ENCODE measurements around the gene EFNA5.
"Not testable (repeated sequence)": the region's sequence is repeated elsewhere in the genome, so short reads cannot be mapped to it uniquely, and the experiment has no call there.

EFNA5 gene

DNA sequence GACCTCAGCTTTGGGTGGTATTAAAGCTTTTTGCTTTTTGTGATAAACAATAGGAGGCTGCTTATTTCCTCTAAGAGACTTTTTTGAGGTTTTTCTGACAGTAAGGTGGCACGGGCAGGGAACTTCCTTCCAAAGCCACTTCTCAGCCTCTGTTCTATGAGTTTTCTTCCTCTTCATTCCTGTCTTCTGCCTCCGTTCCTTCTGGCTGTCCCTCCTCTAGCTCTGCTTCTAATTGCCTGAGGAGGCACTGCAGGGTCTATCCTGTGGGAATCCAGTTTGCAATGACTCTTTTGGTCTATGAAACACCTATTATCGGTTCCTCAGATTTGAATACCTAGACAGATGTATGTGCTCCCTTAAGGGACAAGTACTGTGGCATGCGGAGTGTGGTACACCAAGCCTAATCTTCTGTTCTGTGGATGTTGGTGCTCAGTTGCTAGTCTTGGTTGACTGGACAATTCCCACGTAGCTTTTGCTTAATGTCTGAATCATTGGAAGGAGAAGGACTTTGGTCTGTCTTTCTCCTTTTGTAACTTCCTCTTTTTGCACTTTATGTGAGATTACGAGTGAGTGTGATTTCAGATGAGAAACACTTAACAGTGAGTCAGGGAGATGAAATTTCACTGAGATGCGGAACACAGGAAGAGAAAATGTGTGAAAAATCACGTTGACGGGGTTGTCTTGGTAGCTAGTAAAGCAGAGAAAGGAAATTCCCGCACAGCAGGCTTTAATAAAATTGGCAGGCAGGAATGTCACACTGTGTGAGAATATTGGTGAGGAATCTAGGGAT lies 305.2 kb downstream of the EFNA5 start:
- DNase-seq (ENCODE audit: low read depth) = no peak

DNA sequence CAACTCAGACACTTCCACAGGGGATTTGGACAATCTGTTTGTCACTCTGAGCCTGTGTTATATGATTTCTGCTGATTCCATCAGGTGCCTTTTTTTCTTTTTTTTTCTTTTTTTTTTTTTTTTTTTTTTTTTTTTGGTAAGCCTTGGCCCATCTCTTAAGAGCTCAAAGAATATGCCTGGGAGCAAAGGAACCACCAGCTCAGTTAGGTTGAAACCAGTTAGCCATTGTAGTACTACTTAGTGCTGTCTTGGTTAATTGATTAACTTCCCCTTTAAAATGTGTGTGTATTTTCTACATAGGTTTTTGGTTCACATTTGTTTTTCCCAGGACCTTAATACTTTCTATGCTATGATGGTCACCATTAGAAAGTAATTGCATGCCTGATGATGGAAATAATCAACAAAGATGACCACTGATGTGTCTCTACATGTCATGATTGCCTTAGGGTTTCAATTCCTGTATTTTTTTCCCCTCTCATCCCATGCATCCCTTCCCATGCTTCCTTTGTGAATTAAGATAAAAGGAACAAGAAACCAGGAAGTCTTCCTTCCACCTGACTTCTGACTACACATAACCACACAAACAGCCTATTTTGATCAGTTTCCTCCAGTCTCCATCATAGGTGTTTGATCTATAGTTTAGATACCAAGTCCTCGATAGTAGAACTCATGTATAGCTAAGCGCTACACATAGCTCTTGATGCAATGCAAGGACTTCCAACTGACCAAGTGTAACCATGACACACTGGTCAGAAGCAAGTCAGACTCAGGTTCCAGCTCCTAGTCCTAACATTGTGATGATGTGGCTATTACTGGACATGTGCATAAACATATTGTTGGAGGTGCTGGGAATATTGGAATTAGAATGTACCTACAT lies 306.1 kb downstream of the EFNA5 start:
- no peak for DNase-seq (ENCODE audit: low read depth)

DNA sequence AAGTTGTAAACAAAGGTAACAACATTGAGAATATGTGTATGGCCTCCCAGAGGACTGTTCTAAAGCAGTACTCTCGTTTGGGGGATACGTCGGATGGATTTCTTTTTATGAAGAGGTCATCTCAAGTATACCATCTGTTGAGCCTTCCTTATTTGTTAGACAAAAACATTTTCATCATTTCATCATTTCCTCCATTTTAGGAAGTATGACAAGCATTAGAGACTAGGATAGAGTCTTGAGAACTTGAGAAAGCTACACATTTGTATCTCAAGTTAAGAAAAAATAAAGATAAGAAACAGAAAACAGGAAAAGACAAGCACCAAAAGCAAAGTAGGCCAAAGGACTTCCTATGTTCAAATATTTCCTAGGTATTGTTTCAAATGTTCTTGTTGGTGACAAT lies 307.0 kb downstream of the EFNA5 start:
- DNase-seq (ENCODE audit: low read depth) = no peak

DNA sequence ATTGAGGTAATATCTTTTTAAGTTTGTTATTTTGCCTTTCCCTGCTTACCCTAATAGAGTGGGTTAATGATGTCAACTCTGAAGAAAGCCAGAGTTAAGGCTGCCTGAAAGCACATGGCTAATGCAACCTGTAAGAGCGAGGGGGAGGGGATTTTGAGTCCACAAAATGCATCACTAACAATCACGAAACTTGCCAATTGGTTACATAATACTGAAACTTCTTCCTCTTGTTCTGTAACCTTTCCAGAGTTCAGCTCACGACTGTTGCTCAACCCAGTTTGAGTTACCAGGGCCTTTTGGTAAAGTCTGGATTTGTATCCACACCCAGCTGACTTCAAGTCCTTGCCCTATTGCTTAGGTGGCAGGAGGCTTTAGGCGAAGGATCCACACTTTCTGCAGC lies 308.8 kb downstream of the EFNA5 start:
- DNase-seq (ENCODE audit: low read depth) = no peak

DNA sequence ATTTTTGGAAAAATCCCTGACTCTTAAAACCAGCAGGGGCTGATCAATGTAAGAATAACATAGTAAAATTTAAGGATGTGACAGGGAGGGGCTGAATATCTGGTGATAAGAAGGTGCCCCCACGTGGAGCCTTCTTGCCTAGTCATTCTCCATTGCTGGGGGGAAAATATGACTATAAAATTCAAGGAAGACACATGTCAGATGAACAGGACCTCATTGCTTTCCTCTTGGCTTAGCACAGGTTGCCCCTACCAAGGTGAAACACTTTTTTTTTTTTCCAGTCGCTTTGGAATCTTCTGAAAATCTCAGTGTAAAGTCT lies 310.9 kb downstream of the EFNA5 start:
- no peak for DNase-seq (ENCODE audit: low read depth)

DNA sequence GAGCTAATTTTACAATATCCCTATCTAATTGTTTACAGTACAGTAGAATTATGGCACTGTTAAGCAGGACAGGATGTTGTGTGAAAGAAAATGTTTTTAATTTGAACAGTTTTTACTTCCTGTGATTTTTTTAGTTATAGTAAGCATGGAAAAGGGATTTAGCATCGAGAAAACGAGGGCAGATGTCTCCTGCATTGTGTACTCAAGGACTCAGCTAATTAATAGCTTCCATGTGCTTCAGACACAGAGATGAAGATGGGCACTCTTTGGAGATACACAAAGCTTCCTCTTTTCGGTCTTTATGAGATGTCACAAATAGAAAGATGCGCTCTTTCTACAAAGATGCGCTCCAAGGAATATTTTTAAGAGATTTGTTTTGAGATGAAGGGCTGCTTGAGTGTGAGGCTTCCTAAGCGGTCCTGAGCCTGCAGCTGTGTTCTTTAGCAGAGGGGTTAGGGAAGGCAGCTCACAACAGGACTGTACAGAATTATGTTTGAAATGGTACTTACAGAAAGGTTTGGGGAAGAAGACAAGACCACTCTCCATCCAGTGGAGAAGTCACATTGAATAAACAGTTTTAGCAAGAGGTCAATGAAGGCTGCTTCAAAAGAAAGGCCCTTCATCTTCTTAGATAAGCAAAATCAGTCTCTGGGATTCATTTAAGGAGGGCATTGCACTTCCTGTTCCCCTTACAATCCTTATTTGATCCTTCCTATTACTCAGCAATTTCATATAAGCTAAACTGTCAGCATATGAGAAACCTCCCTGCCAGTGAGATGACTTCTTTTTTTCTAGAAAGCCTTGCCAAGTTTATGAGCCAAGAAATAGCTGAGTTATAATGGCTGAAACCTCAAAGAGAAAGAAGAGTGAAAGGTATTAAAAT lies 311.5 kb downstream of the EFNA5 start:
- DNase-seq (ENCODE audit: low read depth) = no peak

DNA sequence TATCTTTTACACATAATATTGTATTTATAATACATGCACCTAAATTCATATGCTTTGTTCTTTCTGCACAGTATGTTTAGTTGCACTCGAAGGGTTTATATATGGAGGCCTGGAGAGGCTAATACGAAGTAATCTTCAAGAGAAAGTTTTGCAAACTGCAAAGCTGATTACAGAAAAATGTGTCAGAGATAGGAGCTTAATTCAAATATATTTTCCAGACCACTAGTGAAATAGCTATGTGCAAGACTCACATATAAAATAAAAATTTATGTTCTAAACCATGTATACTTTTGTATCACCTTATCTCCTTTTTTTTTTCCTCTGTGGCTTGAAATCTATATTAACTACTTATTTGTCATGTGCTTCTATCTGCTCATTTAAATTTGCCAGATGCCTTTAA lies 313.8 kb downstream of the EFNA5 start:
- DNase-seq (ENCODE audit: low read depth) = no peak

DNA sequence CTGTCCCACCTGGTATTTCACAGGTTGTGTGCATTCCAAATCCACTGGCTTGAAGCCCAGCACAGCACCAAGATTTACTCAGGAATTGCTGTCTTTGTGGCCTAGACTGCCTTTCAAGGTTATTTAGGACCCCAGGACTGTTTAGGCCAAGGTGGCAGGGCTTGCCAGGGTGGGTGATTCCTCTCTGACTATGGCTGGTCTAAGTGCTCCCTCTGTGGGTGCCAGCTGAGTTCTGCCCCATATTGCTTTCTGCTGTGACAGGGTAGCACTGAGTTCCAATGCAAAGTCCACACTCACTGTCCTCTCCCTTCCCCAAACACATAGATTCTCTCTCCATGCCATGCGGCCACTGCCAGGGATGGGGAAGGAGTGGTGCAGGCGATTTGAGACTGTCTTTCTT lies 318.2 kb downstream of the EFNA5 start:
- no peak for DNase-seq (ENCODE audit: low read depth)

DNA sequence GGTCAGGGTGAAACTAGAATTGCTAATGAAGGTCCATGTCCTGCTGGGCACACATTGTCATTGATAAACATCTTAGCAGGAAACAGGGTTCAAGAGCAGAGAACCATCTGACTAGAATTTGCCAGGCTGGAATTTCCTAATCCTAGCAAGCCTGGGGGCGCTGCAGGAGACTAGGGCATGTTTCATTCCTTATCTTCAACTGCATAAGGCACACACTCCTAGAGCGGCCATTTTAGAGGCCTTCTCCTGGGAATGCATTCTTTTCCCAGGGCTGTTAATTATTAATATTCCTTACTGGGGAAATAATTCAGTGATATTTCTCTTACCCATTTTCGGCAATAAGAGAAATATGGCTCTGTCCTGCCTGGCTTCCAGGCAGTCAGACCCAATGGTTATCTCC lies 324.2 kb downstream of the EFNA5 start:
- DNase-seq (ENCODE audit: low read depth) = not testable (repeated sequence)

DNA sequence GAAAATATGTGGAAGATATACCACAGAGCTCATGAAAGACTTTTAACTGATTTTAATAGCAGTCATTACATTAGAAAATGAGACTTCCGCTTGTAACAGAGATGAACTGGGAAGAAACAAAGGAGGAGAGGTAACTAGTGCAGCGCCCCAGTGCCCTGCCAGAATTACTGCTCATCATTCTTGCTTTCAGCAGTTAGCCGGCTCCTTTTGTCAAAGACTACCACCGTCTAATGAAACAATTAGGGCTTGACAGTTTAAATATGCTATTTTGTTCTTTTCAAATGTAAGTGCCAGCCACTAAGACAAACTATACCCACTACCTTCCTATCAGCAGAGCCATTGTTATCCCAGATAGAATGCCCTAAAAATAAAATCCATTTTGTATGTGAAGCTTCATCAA lies 328.4 kb downstream of the EFNA5 start:
- no peak for DNase-seq (ENCODE audit: low read depth)

DNA sequence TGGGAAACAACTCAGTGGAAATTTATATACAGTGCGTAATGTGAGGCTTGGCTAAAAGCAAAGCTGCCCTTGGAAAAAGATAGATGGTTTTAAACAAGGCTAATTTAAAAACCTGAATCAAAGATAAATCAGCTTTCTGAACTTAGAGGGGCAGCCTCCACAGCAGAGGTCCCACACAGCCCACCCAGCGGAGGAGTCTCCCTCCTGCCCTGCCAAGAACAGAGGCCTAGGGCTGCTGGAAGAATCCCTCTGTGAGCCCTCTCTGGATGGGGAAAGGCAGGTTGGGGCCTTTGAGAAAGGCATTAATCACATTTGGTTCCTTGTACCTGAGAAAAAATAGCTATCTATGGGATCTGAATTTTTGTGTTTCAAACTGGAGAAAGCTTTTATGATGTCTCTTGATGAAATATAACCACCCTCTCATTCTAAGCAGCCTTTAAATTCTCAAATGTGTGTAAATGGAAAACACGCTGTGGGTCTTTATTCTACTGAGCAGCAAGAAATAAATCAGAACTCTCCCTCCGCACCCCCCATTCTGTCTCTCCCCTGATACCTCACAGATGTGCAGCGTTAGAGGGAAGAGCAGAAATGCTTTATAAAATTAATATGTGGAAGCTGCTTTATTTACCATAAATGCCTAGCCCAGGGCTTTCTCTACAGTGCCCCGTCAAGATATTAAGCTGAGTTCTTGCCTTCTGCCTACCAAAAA lies 329.2 kb downstream of the EFNA5 start:
- no peak for DNase-seq (ENCODE audit: low read depth)

DNA sequence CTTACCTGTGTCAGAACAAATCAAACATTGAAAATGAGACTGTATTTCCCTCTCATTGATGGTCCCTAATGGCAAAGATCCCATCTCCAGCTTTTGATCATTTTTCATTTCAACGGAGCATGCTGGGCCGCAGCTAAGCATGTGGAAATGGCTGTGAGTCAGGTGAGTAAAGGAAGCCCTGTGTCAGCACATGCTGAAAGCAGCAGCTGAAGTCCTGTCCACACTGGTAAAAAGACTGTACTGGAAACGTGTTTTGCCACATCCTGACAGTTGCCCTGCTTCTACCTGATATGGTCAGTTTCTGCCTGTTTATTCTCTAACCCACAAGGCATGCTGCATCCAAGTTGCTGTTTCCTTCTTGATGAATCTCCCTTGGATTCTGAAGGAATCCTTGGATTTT lies 330.1 kb downstream of the EFNA5 start:
- no peak for DNase-seq (ENCODE audit: low read depth)

DNA sequence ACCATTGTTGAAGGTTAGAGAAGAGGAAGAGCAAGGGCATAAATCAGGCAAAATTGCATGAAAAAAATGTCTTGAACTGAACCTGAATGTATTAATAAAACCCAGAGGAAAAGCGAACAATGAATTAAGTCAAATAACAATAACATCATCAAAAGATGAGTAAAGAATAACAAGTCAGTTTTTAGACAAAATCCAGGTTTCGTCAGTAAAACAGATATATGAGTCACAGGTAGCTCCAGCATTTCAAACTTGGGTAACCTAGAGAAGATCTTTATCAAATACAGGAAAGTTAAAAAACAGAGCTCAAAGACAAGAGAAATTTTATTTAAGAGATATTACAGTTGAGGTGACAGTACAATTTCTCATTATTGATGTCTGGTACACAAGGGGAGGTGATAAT lies 332.4 kb downstream of the EFNA5 start:
- DNase-seq (ENCODE audit: low read depth) = no peak

DNA sequence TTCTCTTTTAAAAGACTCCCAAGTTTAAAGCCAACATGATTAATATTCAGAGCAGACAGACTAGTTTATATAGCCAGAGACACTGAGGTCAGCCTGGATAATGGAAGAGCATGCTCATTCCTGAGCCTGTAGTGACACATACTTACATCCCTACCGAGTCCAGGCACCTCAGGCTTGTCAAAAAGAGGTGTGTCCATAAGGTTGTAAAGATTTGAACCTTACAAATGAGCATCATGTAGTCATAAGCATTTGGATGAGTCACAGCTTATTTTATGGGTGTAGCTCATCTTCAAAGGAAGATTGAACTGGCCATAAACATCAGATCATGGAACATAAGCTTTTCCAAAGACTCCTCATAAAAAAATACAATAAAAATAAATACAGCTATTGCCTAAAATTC lies 333.5 kb downstream of the EFNA5 start:
- DNase-seq (ENCODE audit: low read depth) = no peak

DNA sequence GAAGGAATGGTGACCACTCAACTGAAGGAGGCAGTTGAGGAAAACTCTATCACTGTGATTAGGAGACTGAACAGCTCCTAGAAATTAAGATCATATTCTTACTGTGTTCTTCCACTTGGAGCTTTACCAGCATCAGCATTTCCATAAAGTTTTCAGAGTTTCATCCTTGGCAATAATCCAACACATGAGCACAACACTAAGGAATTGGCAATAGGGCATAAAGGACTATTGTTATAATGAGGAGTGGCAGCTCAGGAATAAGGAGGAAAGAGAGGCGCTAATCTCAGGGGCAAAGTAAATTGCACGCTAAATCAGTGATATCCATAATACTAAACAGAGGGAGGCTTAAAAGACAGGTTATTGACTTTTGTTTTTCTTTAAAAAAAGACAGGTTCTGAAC lies 338.9 kb downstream of the EFNA5 start:
- DNase-seq (ENCODE audit: low read depth) = no peak

DNA sequence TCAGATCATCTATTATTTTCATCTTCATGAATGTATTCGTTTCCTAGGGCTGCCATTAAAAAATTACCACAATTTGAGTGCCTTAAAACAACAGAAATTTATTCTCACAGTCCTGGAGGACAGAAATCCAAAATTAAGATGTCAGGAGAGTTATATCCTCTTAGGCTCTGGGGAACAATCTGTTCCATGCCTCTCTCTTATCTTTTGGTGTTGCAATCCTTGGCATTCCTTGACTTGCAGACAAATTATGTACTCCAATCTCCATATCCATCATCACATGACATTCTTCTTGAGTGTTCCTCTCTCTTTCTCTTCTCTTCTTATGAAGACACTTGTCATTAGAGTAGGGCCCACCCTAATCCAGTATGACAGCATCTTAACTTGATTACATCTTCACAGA lies 339.4 kb downstream of the EFNA5 start:
- no peak for DNase-seq (ENCODE audit: low read depth)

DNA sequence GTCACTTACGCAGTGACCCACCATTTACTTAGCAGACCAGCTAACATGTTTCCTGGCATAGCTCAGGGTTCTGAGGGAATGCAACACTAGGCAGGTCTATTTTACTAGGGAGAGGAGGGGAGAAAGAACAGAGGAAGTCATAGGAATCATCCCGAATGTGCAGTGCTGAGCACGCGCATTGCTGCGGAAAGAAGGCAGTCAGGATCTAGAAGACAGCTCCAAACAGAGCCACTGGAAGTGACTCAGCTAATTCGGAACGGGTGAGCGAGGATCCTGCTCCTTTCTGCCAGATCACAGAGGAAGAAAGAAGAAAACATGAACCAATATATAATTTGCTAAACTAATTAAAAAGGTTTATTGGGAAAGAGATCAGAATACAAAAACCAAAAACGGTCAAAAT lies 339.8 kb downstream of the EFNA5 start:
- no peak for DNase-seq (ENCODE audit: low read depth)

DNA sequence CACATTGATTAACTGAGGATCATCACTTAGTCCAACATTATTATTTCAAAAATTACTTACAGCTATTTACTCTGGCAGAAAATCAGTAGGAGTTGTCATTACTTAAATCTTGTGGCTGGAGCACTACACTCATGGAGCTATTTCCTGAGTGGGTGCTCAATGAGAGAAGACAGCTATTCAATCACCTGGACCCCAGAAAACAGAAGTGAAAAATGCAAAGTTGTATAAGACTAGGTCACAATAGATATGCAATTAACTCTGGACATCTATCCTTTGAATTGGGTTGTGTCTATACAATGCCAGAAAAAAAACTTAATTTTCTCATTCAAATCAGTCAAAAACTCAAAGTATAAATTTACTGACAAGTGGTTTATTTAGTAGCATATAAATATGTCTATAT lies 340.9 kb downstream of the EFNA5 start:
- DNase-seq (ENCODE audit: low read depth) = no peak
